H9 (cell line): ENCODE data around the gene SLC10A2. TPM values are rescaled to one million over a fixed set of nuclear protein-coding genes. Genes with fewer than 3 reads are reported as not detected.
A peak's percentile ranks its signal among the peaks of the same experiment; 100 is the strongest.

ENCODE experiments used
- DNase-seq: peaks from one replicate; pipeline ENCODE4 v3.0.0-alpha.2; 2017
- H2AFZ ChIP-seq: one replicate; pipeline ENCODE4 v1.6.1; 2013; ENCODE audit warnings: mild to moderate bottlenecking, low read length, control low read depth, moderate library complexity
- H2AK5ac ChIP-seq: 2 replicates; pipeline ENCODE4 v1.6.1; 2013; ENCODE audit warnings: low read length, control low read depth, mixed read lengths; ENCODE audit not compliant: insufficient read length
- H2BK120ac ChIP-seq: one replicate; pipeline ENCODE4 v1.6.1; 2013; ENCODE audit warnings: low read depth, mild to moderate bottlenecking, low read length, control low read depth, inconsistent platforms; ENCODE audit not compliant: poor library complexity, severe bottlenecking
- H2BK12ac ChIP-seq: 2 replicates; pipeline ENCODE4 v1.6.1; 2013; ENCODE audit warnings: low read length, control low read depth, mixed read lengths, low read depth; ENCODE audit not compliant: insufficient read length
- H2BK15ac ChIP-seq: 2 replicates; pipeline ENCODE4 v1.6.1; 2013; ENCODE audit warnings: low read depth, low read length, control low read depth
- H2BK20ac ChIP-seq: one replicate; pipeline ENCODE4 v1.6.1; 2013; ENCODE audit warnings: low read depth, mild to moderate bottlenecking, low read length, control low read depth, inconsistent platforms; ENCODE audit not compliant: poor library complexity, severe bottlenecking
- H2BK5ac ChIP-seq: 2 replicates; pipeline ENCODE4 v1.6.1; 2013; ENCODE audit warnings: low read length, control low read depth, mixed read lengths; ENCODE audit not compliant: insufficient read length
- H3K14ac ChIP-seq: 2 replicates; pipeline ENCODE4 v1.6.1; 2013; ENCODE audit warnings: low read length, control low read depth; ENCODE audit not compliant: insufficient read depth
- H3K18ac ChIP-seq: 2 replicates; pipeline ENCODE4 v1.6.1; 2013; ENCODE audit warnings: low read depth, mild to moderate bottlenecking, mixed read lengths, low read length, control low read depth; ENCODE audit not compliant: insufficient read length
- H3K23ac ChIP-seq: 2 replicates; pipeline ENCODE4 v1.6.1; 2013; ENCODE audit warnings: low read length, control low read depth, mixed read lengths, low read depth; ENCODE audit not compliant: insufficient read length
- H3K23me2 ChIP-seq: 2 replicates; pipeline ENCODE4 v1.6.1; 2013; ENCODE audit warnings: low read depth, mild to moderate bottlenecking, mixed read lengths, low read length, control low read depth; ENCODE audit not compliant: insufficient read length, poor library complexity, severe bottlenecking
- H3K27ac ChIP-seq: 2 replicates; pipeline ENCODE4 v1.5.1; 2013; ENCODE audit warnings: low read length, control low read depth, mixed read lengths, low read depth; ENCODE audit not compliant: insufficient read length
- H3K27me3 ChIP-seq: 2 replicates; pipeline ENCODE4 v1.6.1; 2013; ENCODE audit warnings: low read length, control low read depth, inconsistent platforms; ENCODE audit not compliant: insufficient read depth
- H3K4ac ChIP-seq: 2 replicates; pipeline ENCODE4 v1.6.1; 2013; ENCODE audit warnings: low read depth, mild to moderate bottlenecking, control low read depth, inconsistent platforms, low read length, moderate library complexity
- H3K4me1 ChIP-seq: 2 replicates; pipeline ENCODE4 v1.6.1; 2013; ENCODE audit warnings: low read length, control low read depth, inconsistent platforms; ENCODE audit not compliant: insufficient read depth
- H3K4me2 ChIP-seq: 2 replicates; pipeline ENCODE4 v1.6.1; 2013; ENCODE audit warnings: low read length, control low read depth, mixed read lengths; ENCODE audit not compliant: insufficient read length, insufficient read depth
- H3K56ac ChIP-seq: 2 replicates; pipeline ENCODE4 v1.6.1; 2013; ENCODE audit warnings: low read depth, mild to moderate bottlenecking, mixed read lengths, low read length, control low read depth; ENCODE audit not compliant: insufficient read length
- H3K79me1 ChIP-seq: 2 replicates; pipeline ENCODE4 v1.6.1; 2013; ENCODE audit warnings: low read depth, mild to moderate bottlenecking, moderate library complexity, low read length, control low read depth, inconsistent platforms; ENCODE audit not compliant: insufficient read depth, poor library complexity, severe bottlenecking
- H3K79me2 ChIP-seq: 2 replicates; pipeline ENCODE4 v1.6.1; 2013; ENCODE audit warnings: low read length, control low read depth, inconsistent platforms; ENCODE audit not compliant: insufficient read depth
- H3K9ac ChIP-seq: 2 replicates; pipeline ENCODE4 v1.6.1; 2013; ENCODE audit warnings: low read length, control low read depth, mixed read lengths; ENCODE audit not compliant: insufficient read length; ENCODE audit errors: extremely low read depth
- H3K9me3 ChIP-seq: one replicate; pipeline ENCODE4 v1.6.1; 2013; ENCODE audit warnings: low read depth, low read length, inconsistent platforms; ENCODE audit not compliant: control insufficient read depth
- H3T11ph ChIP-seq: one replicate; pipeline ENCODE4 v1.6.1; 2013; ENCODE audit warnings: mild to moderate bottlenecking, low read length, control low read depth, inconsistent platforms
- H4K20me1 ChIP-seq: one replicate; pipeline ENCODE4 v1.6.1; 2013; ENCODE audit not compliant: control insufficient read depth, insufficient read length, insufficient read depth
- H4K5ac ChIP-seq: 2 replicates; pipeline ENCODE4 v1.6.1; 2013; ENCODE audit warnings: low read depth, mild to moderate bottlenecking, mixed read lengths, low read length, control low read depth; ENCODE audit not compliant: insufficient read length
- H4K8ac ChIP-seq: replicated peaks from 2 replicates; pipeline ENCODE4 v1.6.1; 2013; ENCODE audit warnings: low read length, control low read depth, mixed read lengths, low read depth; ENCODE audit not compliant: insufficient read length
- H4K91ac ChIP-seq: 2 replicates; pipeline ENCODE4 v1.6.1; 2013; ENCODE audit warnings: low read depth, mild to moderate bottlenecking, moderate library complexity, mixed read lengths, low read length, control low read depth; ENCODE audit not compliant: insufficient read length
- H3K27ac Mint-ChIP-seq, 3 experiments: 2 replicates in 2 of 3; 3 replicates in 1 of 3; pipeline ENCODE4 v1.8.0; 2020 to 2021; ENCODE audit warnings: mixed read lengths in 3 of 3, mild to moderate bottlenecking in 1 of 3, moderate library complexity in 1 of 3
- H3K27me3 Mint-ChIP-seq: 2 replicates; pipeline ENCODE4 v1.8.0; 2021; ENCODE audit warnings: low read depth, mild to moderate bottlenecking, moderate library complexity, mixed read lengths
- H3K36me3 Mint-ChIP-seq, 3 experiments: 2 replicates in 2 of 3; 3 replicates in 1 of 3; pipeline ENCODE4 v1.8.0; 2020 to 2021; ENCODE audit warnings: low read depth in 3 of 3, mixed read lengths in 3 of 3; ENCODE audit not compliant: insufficient read depth in 1 of 3
- H3K4me1 Mint-ChIP-seq, 2 experiments: 2 replicates each; pipeline ENCODE4 v1.8.0; 2020; ENCODE audit warnings: mixed read lengths in 2 of 2
- H3K4me3 Mint-ChIP-seq, 2 experiments: 2 replicates in 1 of 2; 3 replicates in 1 of 2; pipeline ENCODE4 v1.8.0; 2020 to 2021; ENCODE audit warnings: mild to moderate bottlenecking in 2 of 2, mixed read lengths in 2 of 2, moderate library complexity in 1 of 2
- H3K9me3 Mint-ChIP-seq, 2 experiments: 2 replicates in 1 of 2; 3 replicates in 1 of 2; pipeline ENCODE4 v1.8.0; 2020; ENCODE audit warnings: mild to moderate bottlenecking in 2 of 2, mixed read lengths in 2 of 2, moderate library complexity in 1 of 2
- CTCF ChIP-seq: fragments of 200-600 bp; sonication (generic); conservative IDR thresholded peaks from 3 replicates; pipeline ENCODE4 v1.8.0; 2021; ENCODE audit warnings: antibody characterized with exemption, mild to moderate bottlenecking
- WGBS: extraction: QIAGEN DNeasy Blood & Tissue Kit; methylation state at CpG from one replicate; pipeline ENCODE4 v1.1.7; 2013; ENCODE audit warnings: missing lambda C conversion rate, low lambda C conversion rate, mixed read lengths; ENCODE audit not compliant: insufficient read length; ENCODE audit errors: extremely low coverage; 5-methylcytosine and 5-hydroxymethylcytosine counted together
- long read RNA-seq: library from polyadenylated mRNA; unstranded; transcript quantifications from one replicate; pipeline ENCODE4 v2.0.0, GENCODE V29; 2020
- total RNA-seq: library from RNA; stranded (reverse); gene quantifications from 2 replicates; pipeline ENCODE4 v1.2.1, GENCODE V29; 2021

Gene SLC10A2
- not detected in 2 replicates for total RNA-seq
- long read RNA-seq, result 0 reads

GRCh38 chr13:103066079-103066780 lies at the start of gene SLC10A2:
Gene SLC10A2 (minus strand): TSS chr13:103066417. CDS start chr13:103066249, 168 bp downstream.
- TF ChIP-seq CTCF, result no peak
- Histone ChIP-seq H3K27ac (no peak within 1 kb of the TSS), H3K79me1 (no peaks in the 10 kb centered on the region), H3K23ac (no peak within 1 kb of the TSS), H3K14ac (no peak within 1 kb of the TSS), H4K20me1 (no peaks in the 10 kb centered on the region), H3T11ph (no peak within 1 kb of the TSS), H3K9me3 (no peaks in the 10 kb centered on the region), H2BK20ac (no peak within 1 kb of the TSS), H2BK5ac (no peak within 1 kb of the TSS), H2BK12ac (no peak within 1 kb of the TSS), H2AFZ (no peak within 1 kb of the TSS), H3K56ac (no peak within 1 kb of the TSS), H3K79me2 (no peaks in the 10 kb centered on the region), H2AK5ac (no peak within 1 kb of the TSS), H2BK15ac (no peak within 1 kb of the TSS), H4K91ac (no peak within 1 kb of the TSS), H2BK120ac (no peak within 1 kb of the TSS), H3K18ac (no peak within 1 kb of the TSS), H4K8ac (no peak within 1 kb of the TSS), H3K23me2 (no peaks in the 10 kb centered on the region), H3K4me2 (peak within 1 kb of the TSS; percentile 39), H3K27me3 (no peaks in the 10 kb centered on the region), H3K4ac (no peak within 1 kb of the TSS), H3K4me1 (peaks cover 11% of the 10 kb centered on the region; the same call in 1 of the 2 replicates), H3K9ac (no peak within 1 kb of the TSS), H4K5ac (no peak within 1 kb of the TSS)
- H3K4me1 Mint-ChIP-seq, result peaks cover 41 to 49% of the 10 kb centered on the region in 2 experiments
- no peaks in the 10 kb centered on the region for H3K27me3 Mint-ChIP-seq
- WGBS, result no CpG with 5 or more reads among the region's 9 CpGs
- H3K9me3 Mint-ChIP-seq, result no peaks in the 10 kb centered on the region; a peak in 1 of 5 replicates
- peak within 1 kb of the TSS in 1 of 3 experiments; percentile 59; a peak in 3 of 7 replicates for H3K27ac Mint-ChIP-seq
- no peak for DNase-seq
- H3K36me3 Mint-ChIP-seq, result no peaks in the 10 kb centered on the region
- H3K4me3 Mint-ChIP-seq, result peak within 1 kb of the TSS in 1 of 2 experiments; percentile 10; a peak in 1 of 5 replicates
